22Rv1 (cell line): ENCODE data around the gene ZCCHC17.

Source experiments
- H3K27ac ChIP-seq: fragments of 450-650 bp; 2 replicates; pipeline ENCODE4 v1.5.1; 2017
- CTCF ChIP-seq: fragments of 450-650 bp; IDR thresholded peaks from 2 replicates; pipeline ENCODE4 v1.5.1; 2017; ENCODE audit warnings: mild to moderate bottlenecking
- ZFX ChIP-seq: fragments of 450-650 bp; IDR thresholded peaks from 2 replicates; pipeline ENCODE4 v1.6.1; 2017; ENCODE audit warnings: antibody characterized with exemption, borderline replicate concordance

ZCCHC17 gene

GRCh38 chr1:31354283-31354682 is 57.5 kb downstream of the ZCCHC17 start:
- no peak for TF ChIP-seq CTCF
- no peak for TF ChIP-seq ZFX
- H3K27ac ChIP-seq: no peak overlapping the region

GRCh38 chr1:31356427-31356826 is 59.6 kb downstream of the ZCCHC17 start:
- no peak overlapping the region for H3K27ac ChIP-seq
- no peak for TF ChIP-seq ZFX
- no peak for TF ChIP-seq CTCF

- H3K27ac ChIP-seq: no peak overlapping the region
- no peak for TF ChIP-seq ZFX
- no peak for TF ChIP-seq CTCF
These were observed 64.8 kb downstream of the ZCCHC17 start for GRCh38 chr1:31361607-31362006.

- TF ChIP-seq ZFX (no peak), CTCF (no peak)
- H3K27ac ChIP-seq: no peak overlapping the region
These were observed 65.2 kb downstream of the ZCCHC17 start for GRCh38 chr1:31362032-31362431.

- TF ChIP-seq CTCF: no peak
- no peak for TF ChIP-seq ZFX
- H3K27ac ChIP-seq: no peak overlapping the region
These were observed 67.9 kb downstream of the ZCCHC17 start for GRCh38 chr1:31364561-31365250.

GRCh38 chr1:31366796-31367195 is 70.0 kb downstream of the ZCCHC17 start:
- no peak overlapping the region for H3K27ac ChIP-seq
- TF ChIP-seq CTCF (no peak), ZFX (no peak)

- H3K27ac ChIP-seq: no peak overlapping the region
- no peak for TF ChIP-seq ZFX
These were observed 71.8 kb downstream of the ZCCHC17 start for GRCh38 chr1:31368611-31369107.

GRCh38 chr1:31370021-31370420 is 73.2 kb downstream of the ZCCHC17 start:
- TF ChIP-seq CTCF (no peak), ZFX (no peak)

More at GRCh38 chr1:31370021-31370420, 73.2 kb downstream of the ZCCHC17 start:
- no peak overlapping the region for H3K27ac ChIP-seq
